HG03025 (cell line): ENCODE results near the gene NOD1.
"Not testable (repeated sequence)": the region's sequence is repeated elsewhere in the genome, so short reads cannot be mapped to it uniquely, and the experiment has no call there.

Experiments
- ATAC-seq: cut with Tn5 transposase; IDR thresholded peaks from one replicate; pipeline ENCODE4 v1.9.1; 2021; ENCODE audit warnings: mild to moderate bottlenecking, moderate library complexity; ENCODE audit not compliant: unreplicated experiment, low FRiP score

Gene NOD1, protein sequence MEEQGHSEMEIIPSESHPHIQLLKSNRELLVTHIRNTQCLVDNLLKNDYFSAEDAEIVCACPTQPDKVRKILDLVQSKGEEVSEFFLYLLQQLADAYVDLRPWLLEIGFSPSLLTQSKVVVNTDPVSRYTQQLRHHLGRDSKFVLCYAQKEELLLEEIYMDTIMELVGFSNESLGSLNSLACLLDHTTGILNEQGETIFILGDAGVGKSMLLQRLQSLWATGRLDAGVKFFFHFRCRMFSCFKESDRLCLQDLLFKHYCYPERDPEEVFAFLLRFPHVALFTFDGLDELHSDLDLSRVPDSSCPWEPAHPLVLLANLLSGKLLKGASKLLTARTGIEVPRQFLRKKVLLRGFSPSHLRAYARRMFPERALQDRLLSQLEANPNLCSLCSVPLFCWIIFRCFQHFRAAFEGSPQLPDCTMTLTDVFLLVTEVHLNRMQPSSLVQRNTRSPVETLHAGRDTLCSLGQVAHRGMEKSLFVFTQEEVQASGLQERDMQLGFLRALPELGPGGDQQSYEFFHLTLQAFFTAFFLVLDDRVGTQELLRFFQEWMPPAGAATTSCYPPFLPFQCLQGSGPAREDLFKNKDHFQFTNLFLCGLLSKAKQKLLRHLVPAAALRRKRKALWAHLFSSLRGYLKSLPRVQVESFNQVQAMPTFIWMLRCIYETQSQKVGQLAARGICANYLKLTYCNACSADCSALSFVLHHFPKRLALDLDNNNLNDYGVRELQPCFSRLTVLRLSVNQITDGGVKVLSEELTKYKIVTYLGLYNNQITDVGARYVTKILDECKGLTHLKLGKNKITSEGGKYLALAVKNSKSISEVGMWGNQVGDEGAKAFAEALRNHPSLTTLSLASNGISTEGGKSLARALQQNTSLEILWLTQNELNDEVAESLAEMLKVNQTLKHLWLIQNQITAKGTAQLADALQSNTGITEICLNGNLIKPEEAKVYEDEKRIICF

DNA sequence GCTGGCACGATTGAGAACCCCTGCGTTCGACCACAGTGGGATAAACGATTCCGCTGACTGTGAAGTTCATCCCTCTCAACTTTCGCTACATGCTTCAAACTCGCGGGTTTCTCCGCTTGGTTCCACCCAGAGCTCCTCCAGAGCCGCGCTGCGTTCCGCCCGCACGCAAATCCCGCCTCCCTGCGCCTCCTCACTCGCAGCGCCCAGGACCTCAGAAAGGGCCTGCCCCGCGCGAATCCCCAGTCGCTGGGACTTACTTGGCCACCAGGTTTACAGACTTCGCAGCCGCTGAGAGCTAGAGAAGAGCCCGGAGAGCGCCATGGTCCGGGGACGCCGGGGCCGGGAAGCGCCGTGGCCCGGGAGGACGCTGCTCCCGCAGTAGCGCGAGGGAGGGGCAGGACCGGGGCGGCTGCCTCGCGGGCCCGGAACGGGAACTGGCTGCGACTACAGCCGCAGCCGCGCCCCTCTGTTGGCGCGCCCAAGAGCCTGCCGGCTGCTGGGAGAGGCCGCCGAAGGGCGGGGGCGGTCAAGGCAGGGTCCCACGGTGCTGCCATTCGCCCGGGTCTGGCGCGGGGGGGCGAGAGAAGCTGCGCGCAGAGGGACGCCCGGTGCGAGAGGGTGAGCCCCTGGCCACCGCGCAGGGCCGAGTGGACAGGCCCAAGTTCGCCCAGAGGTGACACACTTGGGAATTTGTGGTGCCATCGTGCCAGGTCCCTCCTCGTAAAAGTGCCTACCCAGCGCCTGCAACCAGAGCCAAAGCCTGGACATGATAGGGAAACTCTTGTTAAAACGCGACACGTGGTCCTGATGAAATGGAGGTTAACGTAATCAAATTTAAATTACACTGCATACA is at the start of gene NOD1:
Gene NOD1, minus strand, starts transcription at position 436 of the 853 bp plus-strand sequence. CDS start 21,863 bp downstream, outside the sequence.
- ATAC-seq, result peak; percentile 97

DNA sequence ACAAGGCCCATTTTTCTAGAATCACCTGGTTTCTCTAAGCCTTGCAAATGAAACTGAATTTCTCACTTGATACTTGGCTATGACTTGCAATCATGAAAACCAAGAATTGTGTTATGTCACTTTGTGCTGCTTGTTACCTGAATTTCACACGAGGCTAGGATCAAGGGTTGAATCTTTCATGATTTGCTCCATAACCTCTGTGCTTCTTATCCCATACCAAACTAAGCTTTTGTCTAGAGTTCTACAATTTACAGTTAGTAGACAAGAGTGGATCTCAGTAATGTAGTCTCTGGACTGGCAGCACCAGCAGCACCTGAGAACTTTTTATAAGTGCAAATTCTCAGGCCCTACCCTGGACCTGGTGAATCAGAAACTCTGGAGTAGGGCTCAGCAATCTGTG is 48.7 kb upstream of the NOD1 start:
- not testable (repeated sequence) for ATAC-seq

GRCh38 chr7:30526163-30526562 is 47.6 kb upstream of the NOD1 start:
- ATAC-seq, result no peak

DNA sequence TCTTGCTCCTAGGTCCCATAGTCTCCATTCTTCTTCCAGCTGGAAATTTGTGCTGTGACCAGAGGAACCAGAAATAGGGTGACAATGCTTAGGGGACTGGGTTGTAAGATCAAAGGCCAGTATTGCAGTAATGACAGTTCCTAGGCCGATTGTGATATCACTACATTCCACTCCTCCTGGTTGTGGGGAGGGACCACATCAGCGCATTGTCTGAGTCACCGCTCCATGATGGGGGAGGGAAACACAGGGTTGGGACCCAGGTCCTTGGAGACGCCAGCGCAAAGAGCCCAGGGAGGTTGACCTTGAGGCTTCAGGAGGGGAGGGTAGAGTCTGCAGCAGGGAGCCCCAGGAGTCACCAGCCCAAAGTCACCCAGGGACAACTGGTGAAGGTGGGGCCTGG is 46.8 kb upstream of the NOD1 start:
- no peak for ATAC-seq

DNA sequence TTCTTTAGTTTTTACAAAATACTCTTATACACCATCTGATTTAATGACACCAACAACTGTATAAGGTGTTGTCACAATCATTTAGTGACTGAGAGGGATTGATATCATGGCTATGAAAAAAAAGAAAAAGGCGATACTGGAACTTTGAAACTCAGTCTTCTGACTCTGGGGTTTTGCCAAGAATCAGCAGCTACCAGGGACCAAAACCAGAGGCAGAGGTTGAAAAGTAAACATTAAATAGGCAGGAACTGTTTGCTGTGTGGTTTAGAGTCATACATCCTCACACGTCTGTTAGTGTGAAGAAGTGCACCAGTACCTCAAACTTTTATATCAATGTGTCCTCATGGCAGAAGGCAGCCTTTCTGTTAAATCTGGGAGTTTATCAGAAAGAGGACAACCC is 46.0 kb upstream of the NOD1 start:
- no peak for ATAC-seq

GRCh38 chr7:30523466-30523865 is 44.9 kb upstream of the NOD1 start:
- no peak for ATAC-seq

- ATAC-seq, result no peak
These were observed 43.6 kb upstream of the NOD1 start for GRCh38 chr7:30522159-30522558.

DNA sequence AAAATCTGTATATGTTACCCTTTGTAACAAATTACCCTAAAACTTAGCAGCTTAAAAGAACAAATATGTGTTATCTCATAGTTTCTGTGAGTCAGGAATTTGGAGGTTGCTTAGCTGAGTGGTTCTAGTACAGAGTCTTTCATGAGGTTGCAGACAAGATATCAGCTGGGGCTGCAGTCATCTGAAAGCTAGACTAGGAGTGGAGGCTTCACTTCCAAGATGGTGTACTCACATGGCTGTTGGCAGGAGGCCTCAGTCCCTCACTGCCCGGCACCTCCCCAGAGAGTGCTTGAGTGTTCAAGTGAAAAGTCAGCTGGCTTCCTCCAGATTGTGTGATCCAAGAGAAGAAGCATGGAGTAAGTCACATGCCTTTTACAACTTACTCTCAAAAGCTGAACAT is 42.9 kb upstream of the NOD1 start:
- ATAC-seq, result no peak

GRCh38 chr7:30519122-30519521 is 40.5 kb upstream of the NOD1 start:
- ATAC-seq, result no peak

GRCh38 chr7:30515761-30516160 is 37.2 kb upstream of the NOD1 start:
- ATAC-seq, result no peak

DNA sequence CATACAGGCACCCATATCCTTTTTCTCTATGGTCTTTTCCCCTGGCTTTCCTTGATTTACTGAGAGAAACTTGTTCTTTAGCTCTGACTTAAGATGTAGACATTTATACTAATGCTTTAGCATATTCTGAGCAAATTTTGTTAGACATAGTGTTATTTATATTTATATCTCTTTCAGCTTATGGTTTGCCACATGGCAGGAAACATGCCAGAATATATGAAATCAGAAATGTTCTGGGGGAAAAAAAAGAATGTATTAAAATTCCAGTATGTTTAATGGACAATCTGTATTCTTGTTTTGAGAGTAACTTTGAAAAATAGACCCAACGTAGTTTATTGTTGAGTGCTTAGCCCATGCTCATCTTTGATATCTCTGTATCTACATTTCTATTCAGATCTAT is 36.2 kb upstream of the NOD1 start:
- no peak for ATAC-seq

GRCh38 chr7:30514177-30514576 is 35.6 kb upstream of the NOD1 start:
- ATAC-seq, result no peak

DNA sequence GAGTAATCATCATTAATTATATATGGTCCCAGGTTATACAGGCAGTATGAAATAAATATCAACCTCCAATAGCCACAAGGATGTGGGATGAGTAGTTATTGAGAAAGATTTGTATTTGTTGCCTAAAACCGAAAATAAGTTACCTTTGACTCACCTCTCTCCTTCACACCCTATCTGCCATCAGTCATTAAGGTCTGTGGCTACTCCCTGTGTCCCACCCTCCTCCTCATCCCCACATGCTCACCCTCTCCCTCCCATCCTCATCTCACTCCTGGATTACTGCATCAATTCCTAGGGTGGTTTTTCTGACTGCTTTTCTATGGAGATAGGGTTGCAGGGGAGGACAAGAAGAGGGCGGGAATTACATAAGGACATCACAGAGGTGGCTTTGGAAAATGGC is 35.2 kb upstream of the NOD1 start:
- no peak for ATAC-seq

DNA sequence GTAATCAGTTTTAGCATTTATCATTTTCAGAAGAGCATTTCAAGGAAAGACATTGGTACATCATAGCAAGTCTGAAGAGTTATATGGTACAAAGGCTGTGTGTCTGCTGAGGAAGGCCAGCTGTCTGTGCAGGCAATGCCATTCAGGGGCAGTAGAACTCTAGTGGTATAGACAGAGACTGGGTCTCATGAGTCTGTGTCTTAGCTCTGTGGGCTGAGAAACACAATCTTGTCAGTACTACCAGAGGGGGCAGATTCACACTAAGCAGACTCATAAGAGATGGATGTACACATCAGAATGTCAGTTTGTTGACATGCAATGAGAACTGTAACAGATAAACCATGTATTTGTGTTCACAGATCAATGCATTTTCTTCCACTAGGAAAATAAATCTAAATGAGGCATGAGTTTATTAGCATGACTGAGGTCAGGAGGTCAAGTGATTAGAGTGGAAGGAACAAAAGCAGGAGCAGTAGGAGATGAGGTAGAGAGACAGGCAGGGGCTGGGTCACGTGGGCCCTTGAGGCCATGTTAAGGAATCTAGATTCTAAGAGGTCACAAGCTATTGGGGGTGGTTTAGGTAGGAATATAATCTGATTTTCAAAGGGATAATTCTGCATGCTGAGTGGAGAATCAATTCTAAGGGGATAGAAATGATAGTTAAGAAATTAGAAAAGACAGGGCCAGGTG is 33.5 kb upstream of the NOD1 start:
- no peak for ATAC-seq

GRCh38 chr7:30511494-30511893 is 32.9 kb upstream of the NOD1 start:
- ATAC-seq, result no peak

- ATAC-seq, result no peak
These were observed 31.8 kb upstream of the NOD1 start for GRCh38 chr7:30510124-30511075.

DNA sequence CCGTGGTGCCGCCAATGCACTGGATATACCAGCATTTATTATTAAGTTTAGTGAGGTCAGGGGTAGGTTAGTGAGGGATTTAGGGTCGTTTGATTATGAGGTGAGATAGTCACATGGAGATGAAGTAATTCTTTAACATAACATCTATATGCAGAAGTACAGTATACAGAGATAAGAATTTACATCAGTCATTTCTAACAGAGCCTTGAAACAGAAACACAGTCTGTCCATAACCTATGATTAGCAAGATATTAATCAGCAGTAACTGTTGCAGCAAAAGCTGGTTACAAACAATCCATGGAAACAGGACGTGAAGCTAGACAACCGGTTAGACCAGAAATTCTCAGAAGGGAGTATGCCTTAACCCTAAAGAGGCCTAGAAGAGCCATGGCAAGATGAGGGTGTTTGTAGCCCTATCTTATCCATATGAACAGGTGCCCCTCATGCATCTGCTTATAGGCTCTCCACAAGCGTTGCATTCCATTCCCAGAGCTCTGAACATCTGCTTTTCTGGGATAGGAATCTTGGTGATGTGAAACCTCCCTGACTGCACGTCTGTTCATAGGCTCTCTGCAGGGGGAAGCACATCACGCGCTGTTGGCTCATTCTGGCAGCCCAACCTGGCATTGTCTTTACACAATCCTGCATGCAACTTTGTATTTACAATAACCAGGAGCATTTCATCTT is 30.7 kb upstream of the NOD1 start:
- ATAC-seq, result not testable (repeated sequence)

GRCh38 chr7:30507346-30507900 is 28.8 kb upstream of the NOD1 start:
- ATAC-seq, result not testable (repeated sequence)
